Fibroblast of lung (primary cell): Measurements from ENCODE around the gene SLC7A5.

Source experiments
- CTCF ChIP-seq, 2 donors: IDR thresholded peaks in 1 of 2; conservative IDR thresholded peaks in 1 of 2; 1 replicate in 1 of 2; 2 replicates in 1 of 2; pipeline ENCODE4 v1.5.1; 2011 to 2012; ENCODE audit warnings: low read length in 2 of 2, control low read depth in 1 of 2, inconsistent platforms in 1 of 2, low read depth in 1 of 2, mild to moderate bottlenecking in 1 of 2
- EZH2 ChIP-seq: IDR thresholded peaks from 2 replicates; pipeline ENCODE4 v1.5.1; 2012; ENCODE audit warnings: low read length, control low read depth, mild to moderate bottlenecking; ENCODE audit errors: missing control alignments

GRCh38 chr16:87832741-87833502 lies 36.4 kb downstream of the SLC7A5 start:
- TF ChIP-seq EZH2 (no peak), CTCF (conservative IDR thresholded peaks at IDR 0.05 in 1 of 2, IDR thresholded peaks at IDR 0.05 in 1 of 2; ENCODE audit: low read depth in 1 of 2, low read length in 2 of 2) (no peak)
